Lower leg skin (tissue), 4 donors: Measurements from ENCODE around the gene PLXDC1. TPM values are rescaled to one million over a fixed set of nuclear protein-coding genes. Genes with fewer than 3 reads are reported as not detected.

Experiments used
- DNase-seq, 2 donors: peaks; one replicate each; pipeline ENCODE4 v3.0.0-alpha.2; 2019; ENCODE audit warnings: low spot score in 2 of 2
- H3K4me3 ChIP-seq: fragments of 200-600 bp; sonication (generic); 2 replicates; pipeline ENCODE4 v1.5.1; 2017; ENCODE audit warnings: mild to moderate bottlenecking, low read depth; ENCODE audit not compliant: poor library complexity, severe bottlenecking
- CTCF ChIP-seq, 3 donors: fragments of 450-650 bp; IDR thresholded peaks; one replicate each; pipeline ENCODE4 v1.5.1; 2016; ENCODE audit warnings: antibody characterized with exemption in 3 of 3, mild to moderate bottlenecking in 3 of 3, moderate library complexity in 2 of 3
- POLR2A ChIP-seq, 2 donors: fragments of 450-650 bp; IDR thresholded peaks; one replicate each; pipeline ENCODE4 v1.6.1; 2016 to 2017; ENCODE audit warnings: antibody characterized with exemption in 2 of 2, mild to moderate bottlenecking in 1 of 2, moderate library complexity in 1 of 2
- WGBS, 2 donors: methylation state at CpG; one replicate each; pipeline ENCODE4 v1.1.5; 2018; 5-methylcytosine and 5-hydroxymethylcytosine counted together
- intact Hi-C: fragments of 100-400 bp; cut with DNase I; formaldehyde crosslinking; loops from one replicate; pipeline ENCODE4 v1.15.0; 2023; ENCODE audit warnings: low total_unique reads
- total RNA-seq, 4 donors: library from RNA; depleted of rRNA; stranded (reverse); fragments of >200 nt; gene quantifications; one replicate each; pipeline ENCODE4 v1.1.0, GENCODE V29; 2016

The PLXDC1 gene
- total RNA-seq, 4 donors from 2014 or later: 2.7 to 8.1 (median 5.2) TPM

- no peak for DNase-seq
- intact Hi-C loops: loop anchor here (10.0 kb wide), 1 partner anchor 55 kb away; no protein-coding TSS in a partner anchor
- H3K4me3 ChIP-seq: no peak overlapping the region
- no peak for TF ChIP-seq POLR2A (IDR thresholded peaks at IDR 0.05)
- TF ChIP-seq CTCF (IDR thresholded peaks at IDR 0.05): no peak
- WGBS, 2 donors: 36 to 56% methylated on average over 1 of the region's 1 CpG
Measured at GRCh38 chr17:39079836-39080235, 71.6 kb downstream of the PLXDC1 start.

- no peak for TF ChIP-seq CTCF (IDR thresholded peaks at IDR 0.05)
- TF ChIP-seq POLR2A (IDR thresholded peaks at IDR 0.05): no peak
- 72 to 74% methylated on average over 5 of the region's 5 CpGs for WGBS, 2 donors
- DNase-seq: no peak
- H3K4me3 ChIP-seq: no peak overlapping the region
- intact Hi-C loops: no loop called here
Measured at GRCh38 chr17:39077866-39078265, 73.6 kb downstream of the PLXDC1 start.

- intact Hi-C loops: no loop called here
- 92 to 93% methylated on average over 4 of the region's 4 CpGs for WGBS, 2 donors
- TF ChIP-seq POLR2A (IDR thresholded peaks at IDR 0.05) (no peak), CTCF (IDR thresholded peaks at IDR 0.05) (no peak)
- H3K4me3 ChIP-seq: no peak overlapping the region
- no peak for DNase-seq
Measured at GRCh38 chr17:39077252-39077651, 74.2 kb downstream of the PLXDC1 start.

GRCh38 chr17:39074676-39075075, 76.8 kb downstream of the PLXDC1 start:
- TF ChIP-seq CTCF (IDR thresholded peaks at IDR 0.05) (no peak), POLR2A (IDR thresholded peaks at IDR 0.05) (no peak)
- no peak for DNase-seq
- 67 to 84% methylated on average over 2 of the region's 2 CpGs for WGBS, 2 donors
- intact Hi-C loops: no loop called here
- no peak overlapping the region for H3K4me3 ChIP-seq

GRCh38 chr17:39073916-39074315, 77.5 kb downstream of the PLXDC1 start:
- TF ChIP-seq POLR2A (IDR thresholded peaks at IDR 0.05) (no peak), CTCF (IDR thresholded peaks at IDR 0.05) (no peak)
- no peak overlapping the region for H3K4me3 ChIP-seq
- 29 to 67% methylated on average over 1 of the region's 1 CpG for WGBS, 2 donors
- intact Hi-C loops: no loop called here
- DNase-seq: no peak

GRCh38 chr17:39073353-39073752, 78.1 kb downstream of the PLXDC1 start:
- WGBS, 2 donors: 91 to 93% methylated on average over 3 of the region's 3 CpGs
- DNase-seq: no peak
- no peak overlapping the region for H3K4me3 ChIP-seq
- no peak for TF ChIP-seq POLR2A (IDR thresholded peaks at IDR 0.05)
- TF ChIP-seq CTCF (IDR thresholded peaks at IDR 0.05): no peak
- intact Hi-C loops: no loop called here
